SK-N-DZ (cell line): ENCODE measurements around the gene BDH1.
"Not testable (repeated sequence)": the region's sequence is repeated elsewhere in the genome, so short reads cannot be mapped to it uniquely, and the experiment has no call there.

Experiments used
- DNase-seq: peaks from one replicate; pipeline ENCODE4 v3.0.0-alpha.2; 2015; ENCODE audit warnings: low spot score

The BDH1 gene

DNA sequence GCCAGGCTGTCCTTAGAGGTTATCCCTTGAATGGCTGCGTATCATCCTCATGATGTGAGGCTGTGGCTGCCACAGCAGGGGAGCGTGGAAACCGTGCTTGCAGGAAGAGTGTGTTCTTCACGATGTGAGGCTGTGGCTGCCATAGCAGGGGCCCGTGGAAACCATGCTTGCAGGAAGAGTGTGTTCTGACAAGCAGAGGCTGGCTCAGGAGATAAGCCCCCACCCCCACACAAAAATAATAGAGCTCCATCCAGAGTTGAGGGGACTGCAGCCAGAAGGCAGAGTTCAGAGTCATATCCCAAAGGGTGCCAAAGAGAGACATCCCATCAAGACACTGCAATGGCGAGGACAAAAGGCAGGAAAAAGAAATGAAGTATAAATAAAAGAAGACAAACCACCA lies 22.6 kb upstream of the BDH1 start:
- no peak for DNase-seq

DNA sequence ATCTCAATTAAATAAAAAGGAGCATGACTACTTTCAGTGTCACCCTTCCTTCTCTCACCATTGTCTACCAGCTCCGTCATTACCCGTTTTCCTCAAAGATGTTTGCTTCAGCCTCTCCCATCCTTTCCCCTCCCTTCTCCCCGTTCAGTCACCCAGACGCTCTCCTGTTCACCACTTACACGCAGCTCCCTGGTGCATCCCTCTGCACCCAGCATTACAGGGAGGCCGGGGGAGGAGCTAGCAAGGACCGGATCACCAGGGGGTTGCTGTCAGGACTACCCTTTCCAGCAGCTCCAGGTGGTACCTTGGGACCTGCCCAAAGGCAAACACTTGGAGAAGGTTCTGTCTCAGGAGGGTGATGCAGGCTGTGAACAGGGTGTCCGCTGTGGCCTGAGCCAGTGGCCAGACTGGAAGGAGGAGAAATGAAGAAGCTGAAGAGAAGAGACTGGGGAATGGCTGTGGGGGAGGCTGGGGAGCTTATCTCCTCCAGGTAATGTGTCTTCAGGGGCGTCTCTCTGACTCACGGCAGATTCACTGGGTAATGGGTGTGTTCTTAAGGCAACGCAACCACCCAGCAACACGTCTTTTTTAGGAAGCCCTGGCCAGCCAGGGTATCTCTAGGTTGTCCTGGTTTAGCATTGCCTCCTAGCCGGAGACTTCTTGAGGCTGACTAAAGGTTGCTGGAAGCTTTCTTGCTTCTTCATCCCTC lies 21.8 kb upstream of the BDH1 start:
- DNase-seq = no peak

DNA sequence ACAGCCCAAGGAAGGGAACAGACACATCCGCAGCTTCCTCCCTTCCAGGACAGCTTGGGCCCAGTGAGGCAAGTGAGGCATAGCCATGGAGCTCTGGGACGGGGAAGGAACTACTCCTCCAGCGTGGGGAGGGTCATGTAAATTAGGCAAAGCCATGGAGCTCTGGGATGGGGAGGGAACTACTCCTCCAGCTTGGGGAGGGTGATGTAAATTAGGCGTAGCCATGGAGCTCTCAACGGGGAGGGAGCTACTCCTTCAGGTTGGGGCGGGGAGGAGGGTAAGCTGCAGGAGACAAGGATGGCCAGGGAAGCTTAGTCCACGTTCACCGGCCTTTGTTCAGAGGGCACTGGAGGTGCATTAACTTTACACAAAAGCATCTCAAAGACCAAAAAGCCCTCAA lies 21.1 kb upstream of the BDH1 start:
- no peak for DNase-seq

DNA sequence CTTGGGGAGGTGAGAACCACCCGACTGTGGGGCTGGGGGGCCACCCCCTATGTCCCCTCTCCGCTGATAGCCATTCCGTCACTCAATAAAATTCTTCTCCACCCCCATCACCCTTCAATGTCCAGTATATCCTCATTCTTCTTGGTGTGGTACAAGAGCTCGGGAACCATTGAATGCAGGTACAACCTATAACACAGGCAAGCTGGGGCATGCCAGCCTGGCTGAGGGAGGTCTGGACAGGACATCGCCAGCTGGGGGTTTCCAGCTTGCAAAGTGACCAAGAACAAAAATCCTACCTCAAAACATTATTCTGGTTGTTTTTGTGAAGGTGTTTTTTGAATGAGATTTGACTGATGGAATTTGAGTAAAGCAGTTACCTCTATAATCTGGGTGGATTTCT lies 19.6 kb upstream of the BDH1 start:
- DNase-seq = no peak

DNA sequence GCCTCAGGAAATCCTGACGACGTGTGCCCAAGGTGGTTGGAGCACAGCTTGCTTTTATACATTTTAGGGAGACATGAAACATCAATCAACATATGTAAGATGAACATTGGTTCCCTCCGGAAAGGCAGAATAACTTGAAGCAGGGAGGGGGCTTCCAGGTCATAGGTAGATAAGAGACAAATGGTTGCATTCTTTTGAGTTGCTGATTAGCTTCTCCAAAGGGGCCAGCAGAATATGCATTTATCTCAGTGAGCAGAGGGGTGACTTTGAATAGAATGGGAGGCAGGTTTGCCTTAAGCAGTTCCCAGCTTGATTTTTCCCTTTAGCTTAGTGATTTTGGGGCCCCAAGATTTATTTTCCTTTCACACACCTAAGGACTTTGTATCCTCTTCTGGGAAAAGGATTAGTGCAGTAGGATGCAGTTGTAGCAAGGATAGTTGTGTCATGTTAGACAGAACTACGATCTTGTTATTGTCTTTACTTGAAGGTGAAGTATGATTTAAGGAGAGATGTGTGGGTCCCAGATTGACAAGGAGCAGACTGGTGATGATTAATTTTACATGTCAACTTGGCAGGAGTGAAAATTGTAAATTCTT lies 18.7 kb upstream of the BDH1 start:
- not testable (repeated sequence) for DNase-seq

DNA sequence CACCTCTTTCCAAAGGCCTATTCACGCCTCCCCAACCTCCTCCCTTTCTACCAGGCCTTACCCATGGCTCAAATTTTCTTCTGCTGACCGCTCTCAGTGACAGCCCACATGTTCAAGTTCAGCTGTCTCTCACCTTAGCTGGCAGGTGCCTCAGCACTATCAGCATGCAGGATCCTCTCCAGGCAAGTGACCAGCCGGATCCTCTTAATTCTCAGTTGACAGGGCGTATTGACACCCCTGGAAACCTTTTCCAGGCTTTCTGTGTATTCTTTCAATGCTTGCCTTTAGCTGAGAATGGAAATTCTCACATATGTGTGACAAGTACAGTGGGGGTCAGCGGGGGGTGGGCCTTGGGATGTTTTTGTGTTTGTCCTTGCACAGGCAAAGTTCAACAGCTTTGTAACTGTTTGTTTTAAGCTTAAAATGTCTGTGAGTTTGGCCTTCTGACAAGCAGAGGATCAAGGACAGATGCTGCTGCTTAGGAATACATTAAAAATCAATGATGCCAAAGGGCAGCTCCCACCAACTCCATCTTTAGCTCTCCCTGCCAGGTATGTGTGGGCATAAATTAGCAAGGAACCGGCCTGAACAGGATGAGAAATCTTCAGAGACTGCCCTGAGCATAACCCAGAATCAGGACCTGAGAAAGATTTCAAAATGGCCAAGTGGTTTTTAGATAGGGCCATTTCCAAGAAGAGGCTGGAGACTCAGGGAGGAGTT lies 17.4 kb upstream of the BDH1 start:
- no peak for DNase-seq

DNA sequence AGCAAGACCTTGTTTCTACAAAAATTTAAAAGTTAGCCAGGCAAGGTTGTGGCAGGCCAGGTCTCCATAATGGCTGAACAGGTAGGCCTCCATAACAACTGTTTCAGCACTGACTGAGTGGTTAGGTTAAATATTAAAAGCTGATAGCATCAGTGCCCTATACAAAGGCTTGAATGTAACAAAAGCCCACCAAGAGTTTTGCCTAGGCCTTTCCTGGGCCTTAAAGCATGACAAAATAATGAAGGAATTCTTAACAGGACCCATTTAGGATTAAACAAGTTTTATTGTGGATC lies 16.1 kb upstream of the BDH1 start:
- DNase-seq = not testable (repeated sequence)

DNA sequence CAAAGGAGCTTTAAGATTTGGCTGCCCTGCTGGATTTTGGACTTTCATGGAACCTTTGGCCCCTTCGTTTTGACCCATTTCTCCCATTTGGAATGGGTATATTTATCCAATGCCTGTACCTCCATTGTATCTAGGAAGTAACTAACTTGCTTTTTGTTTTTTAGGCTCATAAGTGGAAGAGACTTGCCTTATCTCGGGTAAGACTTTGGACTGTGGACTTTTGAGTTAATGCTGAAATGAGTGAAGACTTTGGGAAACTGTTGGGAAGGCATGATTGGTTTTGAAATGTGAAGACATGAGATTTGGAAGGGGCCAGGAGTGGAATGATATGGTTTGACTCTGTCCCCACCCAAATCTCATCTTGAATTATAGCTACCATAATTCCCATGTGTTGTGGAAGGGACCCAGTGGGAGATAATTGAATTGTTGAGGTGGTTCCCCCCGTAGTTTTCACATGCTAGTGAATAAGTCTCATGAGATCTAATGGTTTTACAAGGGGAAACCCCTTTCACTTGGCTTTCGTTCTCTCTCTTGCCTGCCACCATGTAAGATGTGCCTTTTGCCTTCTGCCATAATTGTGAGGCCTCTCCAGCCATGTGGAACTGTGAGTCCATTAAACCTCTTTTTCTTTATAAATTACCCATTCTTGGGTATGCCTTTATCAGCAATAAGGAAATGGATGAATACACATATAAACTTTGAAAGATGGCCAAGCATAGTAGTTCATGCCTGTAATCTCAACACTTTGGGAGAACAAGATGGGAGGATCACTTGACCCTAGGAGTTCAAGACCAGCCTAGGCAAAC lies 15.5 kb upstream of the BDH1 start:
- not testable (repeated sequence) for DNase-seq

DNA sequence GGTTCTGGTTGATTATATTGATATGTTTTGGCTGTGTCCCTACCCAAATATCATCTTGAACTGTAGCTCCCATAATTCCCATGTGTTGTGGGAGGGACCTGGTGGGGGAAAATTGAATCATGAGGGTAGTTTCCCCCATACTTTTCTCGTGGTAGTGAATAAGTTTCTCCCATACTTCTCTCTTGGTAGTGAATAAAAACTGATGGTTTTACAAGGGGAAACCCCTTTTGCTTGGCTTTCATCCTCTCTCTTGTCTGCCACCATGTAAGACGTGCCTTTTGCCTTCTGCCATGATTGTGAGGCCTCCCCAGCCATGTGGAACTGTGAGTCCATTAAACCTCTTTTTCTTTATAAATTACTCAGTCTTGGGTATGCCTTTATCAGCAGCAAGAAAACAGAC lies 13.7 kb upstream of the BDH1 start:
- not testable (repeated sequence) for DNase-seq

DNA sequence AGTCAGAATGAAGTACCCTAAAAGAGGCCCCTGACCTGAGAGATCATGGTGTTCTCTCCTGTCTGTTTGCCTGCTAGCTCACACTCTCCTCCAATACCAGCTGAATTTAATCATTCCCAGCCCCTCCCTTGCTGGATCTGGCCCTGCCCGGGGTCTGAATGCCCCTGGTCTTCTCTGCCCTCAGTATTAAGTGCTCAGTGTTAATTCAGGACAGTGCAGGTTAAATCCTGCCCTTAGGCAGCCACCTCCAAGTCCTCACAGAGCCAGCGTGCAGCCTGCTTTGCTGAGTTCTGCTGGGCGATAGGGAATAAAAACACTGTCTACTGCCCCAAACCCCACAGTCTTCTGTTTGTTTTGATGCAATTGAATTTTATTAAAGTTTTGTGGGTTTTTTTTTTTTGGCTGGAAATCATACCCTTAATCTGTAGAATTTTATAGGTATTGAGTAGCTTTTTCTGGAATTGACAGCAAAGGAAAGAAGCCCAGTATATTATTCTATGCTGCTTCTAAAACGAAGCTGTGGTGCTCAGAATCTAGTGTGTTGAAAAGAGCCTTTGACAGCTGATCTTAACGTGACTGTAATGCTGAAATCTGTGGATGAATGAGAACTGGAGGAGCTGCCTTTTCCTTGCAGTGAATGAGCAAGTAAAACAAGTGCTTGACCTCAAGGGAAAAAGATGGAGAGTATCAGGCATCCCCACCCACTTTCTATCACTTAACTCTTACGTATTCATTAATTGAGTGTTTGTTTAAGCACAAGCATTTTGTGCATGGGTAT lies 12.3 kb upstream of the BDH1 start:
- no peak for DNase-seq

DNA sequence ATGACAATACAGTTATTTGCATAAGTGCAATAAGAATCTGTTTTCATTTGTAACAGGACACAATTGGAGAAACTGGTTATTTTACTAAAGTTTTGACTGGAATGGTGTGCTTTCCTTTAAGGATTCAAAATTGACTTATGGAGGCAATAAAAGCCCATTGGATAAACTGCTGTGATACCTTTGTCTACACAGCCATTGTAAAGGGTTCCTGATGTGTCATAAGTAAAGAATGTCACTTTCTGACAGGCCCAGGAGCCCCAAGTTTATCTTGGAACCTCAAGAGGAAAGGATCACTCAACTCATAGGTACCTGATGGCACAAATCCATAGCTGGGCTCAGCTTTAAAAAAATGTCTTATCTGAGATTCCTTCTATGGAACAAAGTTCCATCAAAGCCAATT lies 10.4 kb upstream of the BDH1 start:
- DNase-seq = not testable (repeated sequence)

DNA sequence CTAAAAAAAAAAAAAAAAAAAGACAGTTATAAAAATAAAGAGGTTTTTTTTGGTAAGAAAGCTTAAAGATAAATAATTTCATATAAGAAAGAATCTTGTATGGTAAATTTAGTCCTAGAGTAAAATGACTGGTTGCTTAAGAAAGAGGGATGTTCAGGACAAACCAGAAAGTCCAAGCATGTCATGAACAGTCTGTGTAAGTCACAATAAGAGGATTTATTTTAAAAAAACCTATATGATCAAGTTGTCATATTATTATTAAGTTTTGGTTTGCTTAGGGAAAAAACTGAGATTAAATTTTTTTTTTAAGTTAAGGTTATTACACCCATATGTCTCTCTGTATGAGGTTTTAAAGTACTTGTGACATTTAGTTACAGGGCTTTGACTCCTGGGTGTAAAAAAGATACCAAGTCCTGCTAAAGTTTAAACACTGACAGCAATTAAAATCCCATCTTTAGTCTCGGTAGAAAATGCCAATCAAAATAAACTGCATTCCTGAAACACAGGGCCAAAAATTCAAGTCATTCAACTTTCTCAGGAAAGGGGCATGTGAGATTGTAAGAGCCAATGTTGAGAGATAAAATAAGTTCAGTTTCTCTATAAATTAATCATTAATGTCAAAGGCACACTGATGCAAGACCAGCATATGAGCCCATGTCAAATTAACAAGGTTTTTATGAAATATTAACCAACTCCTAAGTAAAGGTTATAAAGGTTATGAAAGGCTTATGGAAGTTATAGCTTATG lies 8.5 kb upstream of the BDH1 start:
- no peak for DNase-seq

DNA sequence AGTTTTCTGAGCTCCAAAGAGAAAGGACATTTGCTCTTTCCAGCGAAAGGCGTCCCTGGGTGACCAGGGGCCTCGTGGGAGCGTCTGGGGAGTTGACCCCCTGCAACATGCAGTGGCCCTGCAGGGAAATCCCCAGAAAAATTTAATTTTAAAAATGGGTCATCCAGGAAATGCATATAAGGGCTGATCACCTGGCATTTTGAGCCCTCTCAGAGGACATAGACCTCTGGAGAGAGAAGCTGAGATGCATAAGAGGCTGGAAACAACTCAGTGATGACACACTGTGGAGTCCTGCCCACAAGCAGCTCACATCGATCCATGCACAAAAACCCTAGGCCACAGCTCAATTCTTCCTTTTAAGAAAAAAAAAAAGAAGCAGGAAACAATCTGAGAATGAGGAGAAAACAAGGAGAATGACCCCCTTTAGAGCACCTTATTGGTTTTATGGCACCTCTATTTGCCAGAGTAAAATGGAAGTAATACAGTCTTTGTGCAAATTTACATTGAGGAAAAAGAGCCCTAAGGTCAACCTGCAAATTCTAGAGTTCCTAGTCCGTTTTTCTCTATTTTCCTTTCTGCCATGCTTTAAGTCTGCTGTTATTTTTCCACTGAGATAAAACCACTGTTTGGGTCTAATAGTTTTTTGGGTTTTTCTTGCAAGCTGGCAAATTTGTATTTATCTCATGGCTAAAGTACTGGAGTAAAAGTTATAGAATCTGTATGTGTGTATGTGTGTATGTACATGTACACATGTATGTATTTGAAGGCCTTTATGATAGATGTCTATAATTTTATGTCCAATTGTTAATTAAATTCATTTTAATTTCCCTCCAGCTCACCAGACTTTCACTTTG lies 6.9 kb upstream of the BDH1 start:
- no peak for DNase-seq

DNA sequence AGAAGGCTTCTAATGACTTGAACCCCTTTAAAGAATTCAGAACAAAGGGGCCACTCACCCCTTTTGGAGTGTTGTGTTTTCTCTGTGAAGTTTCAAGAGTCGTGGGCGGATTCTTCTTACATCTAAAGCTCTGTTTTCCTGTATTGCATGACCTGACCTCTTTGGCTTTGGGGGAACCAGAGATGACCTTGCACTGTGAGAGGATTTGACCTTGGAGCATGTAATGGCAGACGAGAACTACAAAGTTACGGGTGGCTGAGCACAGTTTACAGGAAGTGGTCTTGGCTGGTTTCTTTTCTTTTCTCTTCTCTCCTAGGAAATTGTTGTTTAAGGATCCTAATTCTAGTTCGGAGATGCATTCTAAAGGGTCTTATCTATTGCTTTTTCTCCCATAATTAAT lies 6.2 kb upstream of the BDH1 start:
- DNase-seq = no peak

DNA sequence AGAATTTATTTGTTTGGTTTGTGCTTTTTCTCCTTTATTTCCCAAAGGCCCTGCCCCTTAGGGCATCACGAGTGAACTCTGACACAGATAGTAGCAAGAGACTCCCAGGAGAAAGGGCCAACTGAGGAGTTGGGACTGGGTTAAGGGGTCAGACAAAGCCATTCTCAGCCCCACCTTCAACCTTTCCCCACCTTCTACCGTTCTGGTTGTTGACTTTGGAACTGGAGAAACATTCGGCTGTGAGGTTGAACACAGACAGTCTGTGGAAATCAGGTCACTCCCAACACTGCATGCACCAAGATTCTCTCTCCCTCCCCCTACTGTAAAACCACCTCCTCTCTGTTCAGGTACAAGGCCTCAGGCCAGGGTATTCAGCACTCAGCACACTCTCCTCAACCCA lies 3.9 kb upstream of the BDH1 start:
- DNase-seq = no peak

DNA sequence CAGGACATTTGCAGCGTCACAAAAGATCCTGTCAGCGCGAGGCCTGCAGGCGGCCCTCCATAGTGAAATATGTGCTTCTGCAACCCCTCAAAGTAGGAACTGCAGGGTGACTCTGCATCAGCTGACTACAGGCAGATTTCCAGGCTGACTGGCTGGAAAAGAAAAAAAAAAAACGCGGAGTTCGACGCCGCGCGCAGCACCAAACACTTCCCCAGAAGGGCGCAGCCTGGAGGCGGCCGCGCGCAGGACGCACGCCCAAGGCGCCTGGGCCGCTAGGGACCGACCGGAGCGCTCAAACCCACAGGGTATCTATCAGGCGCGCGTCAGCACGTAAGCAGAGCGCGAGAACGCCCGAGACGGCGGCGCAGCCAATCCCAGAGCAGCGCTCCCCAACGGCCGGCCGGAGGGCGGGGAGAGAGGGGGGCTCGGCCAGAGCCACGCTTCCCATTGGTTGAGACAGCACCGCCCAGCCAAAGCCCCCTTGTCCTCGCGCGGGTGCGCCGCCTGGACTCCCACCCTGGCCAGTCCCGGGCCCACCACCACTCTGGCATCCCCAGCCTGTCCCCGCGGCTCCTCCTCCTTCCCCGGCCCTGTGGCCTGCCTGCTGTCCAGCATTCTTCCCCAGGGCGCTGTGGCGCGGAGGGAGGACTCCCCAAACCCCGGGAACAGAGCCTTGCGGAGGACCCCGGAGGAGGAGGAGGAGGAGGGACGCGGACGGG lies 1.0 kb downstream of the BDH1 start:
- DNase-seq = peak; percentile 99

DNA sequence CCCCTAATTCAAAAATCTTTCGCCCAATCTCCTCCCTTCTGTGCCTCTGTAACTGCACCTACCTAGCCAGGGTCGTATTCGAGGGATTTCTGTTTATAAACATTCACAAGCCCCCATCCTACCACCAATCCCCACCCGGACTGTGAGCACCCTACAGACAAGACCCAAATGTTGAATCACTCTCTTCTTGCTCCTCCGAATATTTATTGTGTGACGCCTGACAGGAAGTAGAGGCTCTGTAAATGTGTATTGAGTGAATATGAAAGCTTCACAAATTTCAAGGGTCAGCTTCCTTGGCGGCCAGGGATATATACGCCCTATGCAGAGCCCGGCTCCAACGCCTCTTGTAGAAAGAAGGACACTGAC lies 1.6 kb downstream of the BDH1 start:
- no peak for DNase-seq

DNA sequence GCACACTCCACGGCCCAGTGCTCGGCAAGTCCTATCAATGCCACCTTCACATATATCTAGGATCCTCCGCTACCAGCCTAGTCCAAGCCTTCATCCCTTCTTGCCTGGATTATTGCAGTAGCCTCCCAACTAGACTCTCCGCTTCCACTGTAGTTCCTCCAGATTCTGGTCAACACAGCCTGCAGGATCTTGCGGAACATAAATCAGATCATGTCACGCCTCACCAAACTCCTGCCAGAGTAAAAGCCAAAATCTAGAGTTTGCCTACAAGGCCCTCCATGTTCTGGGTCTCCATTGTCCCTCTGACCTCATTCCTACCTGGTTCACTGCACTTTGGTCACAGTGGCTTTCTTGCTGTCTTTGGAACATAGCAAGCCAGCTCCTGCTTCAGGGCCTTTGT lies 3.6 kb downstream of the BDH1 start:
- no peak for DNase-seq

DNA sequence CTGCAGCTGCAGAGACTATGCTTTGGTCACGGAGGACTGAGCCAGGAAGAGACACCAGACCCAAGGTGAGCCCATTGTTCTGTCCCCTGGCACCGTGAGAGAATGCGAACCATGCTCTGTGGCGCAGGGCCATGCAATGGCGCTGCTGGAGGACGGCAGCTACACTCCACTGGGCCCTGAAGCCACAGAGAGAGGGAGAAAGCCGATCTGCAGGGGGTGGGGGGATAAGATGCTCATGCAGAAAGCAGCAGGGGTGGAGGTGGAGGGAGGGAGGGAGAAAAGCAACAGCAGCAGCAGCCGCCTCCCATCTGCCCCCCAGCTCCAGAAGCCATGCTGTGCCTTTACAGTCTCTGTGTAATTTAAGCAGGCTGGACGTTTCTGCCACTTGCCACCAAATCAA lies 5.3 kb downstream of the BDH1 start:
- DNase-seq = no peak
